DOHH2 (cell line): ENCODE results near the gene MDFIC2.

Experiments
- CTCF ChIP-seq: fragments of 200-600 bp; sonication (generic); IDR thresholded peaks from one replicate; pipeline ENCODE4 v1.5.1; 2014; ENCODE audit warnings: antibody characterized with exemption, mild to moderate bottlenecking, low read depth, low read length; ENCODE audit not compliant: poor library complexity, severe bottlenecking
- EZH2phosphoT487 ChIP-seq: fragments of 200-600 bp; sonication (generic); IDR thresholded peaks from 2 replicates; pipeline ENCODE4 v1.6.1; 2017; ENCODE audit warnings: borderline replicate concordance, mild to moderate bottlenecking, antibody characterized with exemption, low read length, moderate library complexity, mixed read lengths

- TF ChIP-seq CTCF (no peak), EZH2phosphoT487 (no peak)
Measured at GRCh38 chr3:70233812-70234211, 78.6 kb downstream of the MDFIC2 start.
